Esophagus muscularis mucosa (tissue), 4 donors: ENCODE measurements around the gene OR51B2. TPM values are rescaled to one million over a fixed set of nuclear protein-coding genes. Genes with fewer than 3 reads are reported as not detected.

Experiments
- DNase-seq: peaks from one replicate; pipeline ENCODE4 v3.0.0-alpha.2; 2017; ENCODE audit errors: extremely low spot score
- H3K27ac ChIP-seq, 4 donors: fragments of 200-600 bp; sonication (generic); replicated peaks in 1 of 4; 1 replicate in 3 of 4; 2 replicates in 1 of 4; pipeline ENCODE4 v1.5.1; 2016 to 2019; ENCODE audit warnings: mild to moderate bottlenecking in 1 of 4
- H3K27me3 ChIP-seq, 4 donors: fragments of 200-600 bp; sonication (generic); one replicate each; pipeline versions ENCODE4 v1.5.1 to v1.6.0; 2016 to 2019
- H3K36me3 ChIP-seq, 4 donors: fragments of 200-600 bp; sonication (generic); one replicate each; pipeline ENCODE4 v1.5.1; 2016 to 2019
- H3K4me1 ChIP-seq, 4 donors: fragments of 200-600 bp; sonication (generic); one replicate each; pipeline ENCODE4 v1.5.1; 2016 to 2019
- H3K4me3 ChIP-seq, 4 donors: fragments of 200-600 bp; sonication (generic); 1 replicate in 2 of 4; 2 replicates in 2 of 4; pipeline ENCODE4 v1.5.1; 2016 to 2019; ENCODE audit warnings: mild to moderate bottlenecking in 4 of 4, moderate library complexity in 1 of 4
- H3K9me3 ChIP-seq, 4 donors: fragments of 200-600 bp; sonication (generic); 1 replicate in 3 of 4; 2 replicates in 1 of 4; pipeline ENCODE4 v1.5.1; 2016 to 2019
- CTCF ChIP-seq, 3 experiments: fragments of 200-600 bp in 2 of 3; fragments of 450-650 bp in 1 of 3; sonication (generic) in 2 of 3; IDR thresholded peaks; one replicate each; pipeline ENCODE4 v1.5.1; 2017 to 2019; ENCODE audit warnings: antibody characterized with exemption in 3 of 3, mild to moderate bottlenecking in 2 of 3, moderate library complexity in 1 of 3
- EP300 ChIP-seq: sonication (generic); formaldehyde crosslinking; IDR thresholded peaks from one replicate; pipeline ENCODE4 v1.6.1; 2017; ENCODE audit warnings: antibody characterized with exemption
- POLR2A ChIP-seq: fragments of 450-650 bp; IDR thresholded peaks from one replicate; pipeline ENCODE4 v1.6.1; 2017; ENCODE audit warnings: antibody characterized with exemption, moderate library complexity, mild to moderate bottlenecking, low read depth
- POLR2AphosphoS5 ChIP-seq, 2 donors: sonication (generic); formaldehyde crosslinking; IDR thresholded peaks; one replicate each; pipeline ENCODE4 v1.6.1; 2017; ENCODE audit warnings: antibody characterized with exemption in 2 of 2
- WGBS: methylation state at CpG from one replicate; pipeline ENCODE4 v1.1.5; 2018; 5-methylcytosine and 5-hydroxymethylcytosine counted together
- intact Hi-C: fragments of 100-400 bp; cut with DNase I; formaldehyde crosslinking; loops from one replicate; pipeline ENCODE4 v1.15.1; 2023
- small RNA-seq, 3 donors: library from RNA; depleted of rRNA; stranded (forward); fragments of <200 nt; gene quantifications; one replicate each; pipeline ENCODE3, GENCODE V24; 2016
- total RNA-seq, 4 donors: library from RNA; depleted of rRNA; stranded (reverse); fragments of >200 nt; gene quantifications; one replicate each; pipeline versions ENCODE4 v1.1.0 to v1.2.1, GENCODE V29; 2016

The OR51B2 gene
- total RNA-seq, 4 donors from 2014 or later, result not detected

DNA sequence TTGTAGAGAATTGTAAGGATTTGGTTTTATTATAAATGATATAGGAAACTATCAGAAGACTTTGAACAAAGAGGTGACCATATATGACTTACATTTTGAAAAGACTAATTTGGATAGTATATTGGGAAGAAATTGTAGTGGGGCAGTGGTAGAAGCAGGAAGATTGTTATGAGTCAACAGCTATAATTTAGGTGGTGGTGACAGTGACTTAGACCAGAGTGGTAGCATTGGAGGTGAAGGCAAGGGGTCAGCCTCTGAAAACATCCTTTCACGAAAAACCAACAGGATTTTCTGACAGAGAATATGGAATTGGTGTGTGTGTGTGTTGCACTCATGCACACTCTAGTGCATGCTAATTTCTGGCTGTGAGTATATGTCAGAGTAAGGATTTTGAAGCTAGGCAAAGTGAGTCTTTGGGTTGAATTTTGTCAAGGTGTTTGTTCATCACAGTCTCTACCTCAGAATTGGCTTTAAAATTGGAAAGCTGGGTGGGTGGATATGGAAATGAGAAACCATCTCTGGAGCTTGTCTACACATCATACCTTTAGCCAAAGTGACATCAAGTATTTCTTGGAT lies 46.2 kb downstream of the OR51B2 start:
- intact Hi-C loops, result no loop called here
- no peaks in the 10 kb centered on the region for H3K9me3 ChIP-seq
- 71% methylated on average over 1 of the region's 1 CpG for WGBS
- H3K36me3 ChIP-seq, result no peaks in the 10 kb centered on the region
- H3K27ac ChIP-seq, result no peak overlapping the region
- no peak overlapping the region for H3K4me3 ChIP-seq
- TF ChIP-seq POLR2AphosphoS5 (IDR thresholded peaks at IDR 0.05) (no peak), CTCF (IDR thresholded peaks at IDR 0.05) (no peak), EP300 (no peak), POLR2A (no peak)
- no peak for DNase-seq
- no peaks in the 10 kb centered on the region for H3K27me3 ChIP-seq
- peaks cover 0 to 7% (median 2%) of the 10 kb centered on the region in 4 donors for H3K4me1 ChIP-seq

DNA sequence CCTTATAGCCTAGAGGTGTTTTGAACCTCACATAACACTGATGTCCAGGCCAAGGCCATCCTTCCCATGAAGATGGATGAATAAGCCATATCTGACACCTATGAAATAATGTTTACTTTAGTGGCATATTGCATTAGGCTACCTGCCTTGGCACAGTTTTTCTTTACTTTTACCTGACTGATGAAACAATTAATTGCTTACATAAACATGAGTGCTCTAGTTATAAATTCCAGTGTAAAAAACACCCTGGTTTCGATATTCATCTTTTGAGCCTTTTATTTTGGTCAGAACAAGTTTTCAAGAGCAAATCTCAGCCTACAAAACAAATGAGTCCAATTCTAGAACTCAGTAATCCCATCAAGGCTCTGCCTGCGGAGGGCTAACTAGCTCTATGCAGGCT lies 47.4 kb downstream of the OR51B2 start:
- WGBS, result 93% methylated on average over 2 of the region's 2 CpGs
- no peak overlapping the region for H3K27ac ChIP-seq

DNA sequence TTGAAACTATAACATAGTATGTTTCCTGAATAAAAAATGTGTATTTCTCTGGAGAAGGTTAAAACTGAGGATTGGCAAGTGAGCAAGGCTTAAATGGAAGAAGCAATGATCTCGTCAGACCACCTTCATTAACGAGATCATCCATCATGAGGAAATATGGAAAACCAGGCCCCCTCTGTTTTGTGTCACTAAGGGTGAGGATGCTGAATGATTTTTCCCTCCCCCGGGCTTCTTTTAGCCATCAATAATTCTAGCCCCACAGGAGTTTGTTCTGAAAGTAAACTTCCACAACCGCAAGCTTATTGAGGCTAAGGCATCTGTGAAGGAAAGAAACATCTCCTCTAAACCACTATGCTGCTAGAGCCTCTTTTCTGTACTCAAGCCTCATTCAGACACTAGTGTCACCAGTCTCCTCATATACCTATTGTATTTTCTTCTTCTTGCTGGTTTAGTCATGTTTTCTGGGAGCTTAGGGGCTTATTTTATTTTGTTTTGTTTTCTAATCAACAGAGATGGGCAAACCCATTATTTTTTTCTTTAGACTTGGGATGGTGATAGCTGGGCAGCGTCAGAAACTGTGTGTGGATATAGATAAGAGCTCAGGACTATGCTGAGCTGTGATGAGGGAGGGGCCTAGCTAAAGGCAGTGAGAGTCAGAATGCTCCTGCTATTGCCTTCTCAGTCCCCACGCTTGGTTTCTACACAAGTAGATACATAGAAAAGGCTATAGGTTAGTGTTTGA lies 48.6 kb downstream of the OR51B2 start:
- Histone ChIP-seq H3K27me3 (no peaks in the 10 kb centered on the region), H3K36me3 (no peaks in the 10 kb centered on the region), H3K27ac (no peak overlapping the region), H3K4me3 (no peak overlapping the region), H3K4me1 (peaks cover 0 to 2% (median under 1%) of the 10 kb centered on the region in 4 donors), H3K9me3 (no peaks in the 10 kb centered on the region)
- no peak for DNase-seq
- intact Hi-C loops, result no loop called here
- WGBS, result 75% methylated on average over 6 of the region's 6 CpGs
- TF ChIP-seq POLR2AphosphoS5 (IDR thresholded peaks at IDR 0.05), result no peak

More for the DNA sequence above, 47.4 kb downstream of the OR51B2 start:
- no peaks in the 10 kb centered on the region for H3K27me3 ChIP-seq
- H3K36me3 ChIP-seq, result no peaks in the 10 kb centered on the region
- TF ChIP-seq POLR2AphosphoS5 (IDR thresholded peaks at IDR 0.05) (no peak), CTCF (IDR thresholded peaks at IDR 0.05) (no peak), POLR2A (no peak), EP300 (no peak)
- no peak overlapping the region for H3K4me3 ChIP-seq
- H3K9me3 ChIP-seq, result no peaks in the 10 kb centered on the region
- peaks cover 0 to 7% (median 2%) of the 10 kb centered on the region in 4 donors for H3K4me1 ChIP-seq
- intact Hi-C loops, result no loop called here
- DNase-seq, result no peak

DNA sequence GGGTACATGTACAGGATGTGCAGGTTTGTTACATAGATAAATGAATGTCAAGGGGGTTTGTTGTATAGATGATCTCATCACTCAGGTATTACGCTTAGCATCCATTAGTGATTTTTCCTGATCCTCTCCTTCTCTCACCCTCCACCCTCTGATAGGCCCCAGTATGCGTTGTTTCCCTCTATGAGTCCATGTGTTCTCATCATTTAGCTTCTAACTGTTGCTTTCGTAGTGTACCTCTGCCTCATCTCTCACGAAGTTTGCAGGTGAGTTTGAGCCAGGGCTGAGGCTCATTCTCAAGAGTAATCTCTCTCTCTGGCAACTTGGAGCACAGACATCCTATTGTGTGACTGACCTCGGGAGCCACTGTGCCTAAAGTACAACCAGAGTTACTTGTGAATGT lies 49.7 kb downstream of the OR51B2 start:
- Histone ChIP-seq H3K27me3 (no peaks in the 10 kb centered on the region), H3K27ac (no peak overlapping the region), H3K4me1 (no peaks in the 10 kb centered on the region), H3K9me3 (no peaks in the 10 kb centered on the region), H3K36me3 (no peaks in the 10 kb centered on the region), H3K4me3 (no peak overlapping the region)
- TF ChIP-seq CTCF (IDR thresholded peaks at IDR 0.05), result no peak
- no peak for TF ChIP-seq POLR2AphosphoS5 (IDR thresholded peaks at IDR 0.05)
- no peak for TF ChIP-seq POLR2A
- no peak for TF ChIP-seq EP300
- DNase-seq, result no peak
- WGBS, result 63% methylated on average over 5 of the region's 5 CpGs
- intact Hi-C loops, result no loop called here

Small RNA genes lying within 50 kb of the gene (small RNA-seq; reads per million reads assigned to genes)
- 0 reads per million in 3 donors for gene AC104389.3

Other genes starting within 250 kb of the OR51B2 start
- gene OR52A5, start 185.9 kb downstream of the OR51B2 start, total RNA-seq, result not detected
- not detected for gene OR52A1, start 169.5 kb downstream of the OR51B2 start, total RNA-seq
- not detected for gene OR51V1, start 123.6 kb downstream of the OR51B2 start, total RNA-seq
- gene HBB, start 97.2 kb downstream of the OR51B2 start, total RNA-seq, result 1,000 to 10,000 TPM in 1 of 4 donors, 100 to 1,000 TPM in 1, 10 to 100 TPM in 1, 1 to 10 TPM in 1; 6.6 to 2,785 (median 163) TPM
- 1 to 10 TPM in 1 of 4 donors, not detected in 3; 4.3 TPM for gene HBD, start 89.8 kb downstream of the OR51B2 start, total RNA-seq
- not detected for gene HBG1, start 74.4 kb downstream of the OR51B2 start, total RNA-seq
- not detected for gene HBG2, start 69.5 kb downstream of the OR51B2 start, total RNA-seq
- not detected for gene HBE1, start 54.4 kb downstream of the OR51B2 start, total RNA-seq
- gene OR51B4, start 22.4 kb downstream of the OR51B2 start, total RNA-seq, result not detected
- not detected for gene OR51B5, start 19.2 kb upstream of the OR51B2 start, total RNA-seq
- not detected for gene OR51B6, start 27.2 kb upstream of the OR51B2 start, total RNA-seq
- gene OR51M1, start 59.5 kb upstream of the OR51B2 start, total RNA-seq, result not detected
- gene OR51Q1, start 97.8 kb upstream of the OR51B2 start, total RNA-seq, result not detected
- gene OR51I1, start 117.2 kb upstream of the OR51B2 start, total RNA-seq, result not detected
- gene OR51I2, start 125.0 kb upstream of the OR51B2 start, total RNA-seq, result not detected
- gene OR52D1, start 164.4 kb upstream of the OR51B2 start, total RNA-seq, result not detected
- under 1 TPM in 1 of 4 donors, not detected in 3; 0.13 TPM for gene UBQLN3, start 185.7 kb upstream of the OR51B2 start, total RNA-seq
- under 1 TPM in 3 of 4 donors, not detected in 1; 0.19 to 0.46 (median 0.42) TPM for gene UBQLNL, start 192.4 kb upstream of the OR51B2 start, total RNA-seq
- not detected for gene OR52H1, start 224.2 kb upstream of the OR51B2 start, total RNA-seq